B cell (primary cell): ENCODE results near the gene SCN8A. TPM values are rescaled to one million over a fixed set of nuclear protein-coding genes. Genes with fewer than 3 reads are reported as not detected.

Experiments
- ATAC-seq: fragments of 200-7000 bp; cut with Tn5 transposase; one replicate; pipeline ENCODE4 v1.10.0; 2021; ENCODE audit warnings: low read depth, mild to moderate bottlenecking, moderate number of reproducible peaks, moderate library complexity
- CTCF ChIA-PET: fragments of 350-600 bp; sonication (Branson Sonifier 250); formaldehyde crosslinking; loops from one replicate; lab custom pipeline; 2021; ENCODE audit warnings: antibody characterized with exemption, inconsistent platforms; lab: Charles Lee
- POLR2A ChIA-PET: fragments of 350-600 bp; sonication (Branson Sonifier 250); formaldehyde crosslinking; loops from one replicate; lab custom pipeline; 2021; ENCODE audit warnings: antibody characterized with exemption; lab: Charles Lee
- DNase-seq: peaks from one replicate; pipeline ENCODE4 v3.0.0; 2013
- H2AFZ ChIP-seq: 2 replicates; pipeline ENCODE4 v1.6.1; 2012; ENCODE audit warnings: mild to moderate bottlenecking, low read depth, low read length; ENCODE audit not compliant: insufficient read depth, poor library complexity, severe bottlenecking
- H3K27ac ChIP-seq, 2 donors: 1 replicate in 1 of 2; 2 replicates in 1 of 2; pipeline ENCODE4 v1.5.1; 2012 to 2013; ENCODE audit warnings: low read length in 2 of 2, mild to moderate bottlenecking in 2 of 2, moderate library complexity in 1 of 2
- H3K27me3 ChIP-seq, 4 experiments: fragments of 200-600 bp in 1 of 4; sonication (generic) in 1 of 4; replicated peaks in 1 of 4; 1 replicate in 2 of 4; 2 replicates in 2 of 4; pipeline versions ENCODE4 v1.6.1 to v1.7.0; 2013 to 2016; ENCODE audit warnings: low read length in 3 of 4, mild to moderate bottlenecking in 2 of 4, mixed read lengths in 1 of 4, moderate library complexity in 1 of 4; ENCODE audit not compliant: insufficient read depth in 4 of 4, control insufficient read depth in 3 of 4; ENCODE audit errors: control extremely low read depth in 1 of 4
- H3K36me3 ChIP-seq, 2 experiments: replicated peaks in 1 of 2; 1 replicate in 1 of 2; 2 replicates in 1 of 2; pipeline versions ENCODE4 v1.6.1 to v1.7.1; 2013; ENCODE audit warnings: low read length in 1 of 2; ENCODE audit not compliant: insufficient read depth in 2 of 2, control insufficient read depth in 1 of 2; ENCODE audit errors: control extremely low read depth in 1 of 2, extremely low read depth in 1 of 2
- H3K4me1 ChIP-seq, 2 donors: fragments of 200-600 bp in 1 of 2; sonication (generic) in 1 of 2; 1 replicate in 1 of 2; 2 replicates in 1 of 2; pipeline versions ENCODE4 v1.5.1 to v1.6.1; 2013 to 2017; ENCODE audit warnings: low read length in 2 of 2; ENCODE audit not compliant: control insufficient read depth in 2 of 2, insufficient read depth in 2 of 2
- H3K4me2 ChIP-seq: replicated peaks from 2 replicates; pipeline ENCODE3; 2012; ENCODE audit warnings: mild to moderate bottlenecking, low read depth, low read length; ENCODE audit not compliant: poor library complexity, severe bottlenecking
- H3K4me3 ChIP-seq, 5 experiments: fragments of 200-600 bp in 1 of 5; sonication (generic) in 1 of 5; 1 replicate in 3 of 5; 2 replicates in 2 of 5; pipeline versions ENCODE4 v1.5.1 to v1.7.0; 2011 to 2016; ENCODE audit warnings: low read length in 4 of 5, mild to moderate bottlenecking in 4 of 5, low read depth in 2 of 5, control low read depth in 1 of 5, moderate library complexity in 1 of 5; ENCODE audit not compliant: insufficient read depth in 1 of 5; ENCODE audit errors: control extremely low read depth in 1 of 5, extremely low read depth in 1 of 5
- H3K79me2 ChIP-seq: fragments of 200-600 bp; sonication (generic); one replicate; pipeline ENCODE4 v1.6.0; 2016; ENCODE audit warnings: low read length; ENCODE audit not compliant: control insufficient read depth, insufficient read depth
- H3K9ac ChIP-seq: fragments of 200-600 bp; sonication (generic); 2 replicates; pipeline ENCODE4 v1.6.1; 2017; ENCODE audit warnings: mild to moderate bottlenecking, low read length, moderate library complexity
- H3K9me3 ChIP-seq, 3 donors: one replicate each; pipeline versions ENCODE4 v1.6.1 to v1.7.1; 2013; ENCODE audit warnings: low read length in 2 of 3; ENCODE audit not compliant: control insufficient read depth in 2 of 3, insufficient read depth in 1 of 3; ENCODE audit errors: control extremely low read depth in 1 of 3
- H4K20me1 ChIP-seq: 2 replicates; pipeline ENCODE4 v1.6.0; 2012; ENCODE audit warnings: mild to moderate bottlenecking, low read length; ENCODE audit not compliant: insufficient read depth, control insufficient read depth, poor library complexity, severe bottlenecking
- H3K27ac Mint-ChIP-seq: one replicate; pipeline ENCODE4 v1.8.0; 2021; ENCODE audit warnings: mixed read lengths
- H3K27me3 Mint-ChIP-seq: one replicate; pipeline ENCODE4 v1.8.0; 2021; ENCODE audit warnings: mixed read lengths
- H3K4me1 Mint-ChIP-seq: one replicate; pipeline ENCODE4 v1.8.0; 2021; ENCODE audit warnings: mixed read lengths
- H3K4me3 Mint-ChIP-seq: one replicate; pipeline ENCODE4 v1.8.0; 2021; ENCODE audit warnings: mixed read lengths
- H3K9me3 Mint-ChIP-seq: one replicate; pipeline ENCODE4 v1.8.0; 2022; ENCODE audit warnings: mixed read lengths; ENCODE audit not compliant: insufficient read depth
- EZH2 ChIP-seq: IDR thresholded peaks from 2 replicates; pipeline ENCODE4 v1.6.1; 2012; ENCODE audit warnings: borderline replicate concordance, low read depth, mild to moderate bottlenecking, moderate library complexity, low read length; ENCODE audit not compliant: insufficient read depth, poor library complexity, severe bottlenecking
- whole genome bisulfite sequencing: methylation state at CpG from one replicate; pipeline ENCODE4 v1.1.5; 2013; ENCODE audit warnings: missing lambda C conversion rate; ENCODE audit not compliant: insufficient coverage; 5-methylcytosine and 5-hydroxymethylcytosine counted together
- intact Hi-C: fragments of 100-400 bp; cut with micrococcal nuclease; formaldehyde crosslinking; loops from one replicate; pipeline ENCODE4 v1.10.0; 2022
- polyA plus RNA-seq: library from polyadenylated mRNA; depleted of rRNA; stranded (reverse); fragments of >200 nt; gene quantifications from 2 replicates; pipeline ENCODE4 v1.2.3, GENCODE V29; 2012
- total RNA-seq, 2 donors: library from RNA; stranded (reverse); fragments of 120-200 nt in 1 of 2; gene quantifications; 1 replicate in 1 of 2; 2 replicates in 1 of 2; pipeline versions ENCODE4 v1.2.3 to v1.2.4, GENCODE V29; 2013 to 2022
- TF ChIP-seq, protein P1 (sequence below): fragments of 200-600 bp; IDR thresholded peaks from one replicate; pipeline ENCODE4 v1.8.0; 2022; ENCODE audit warnings: antibody characterized with exemption, mild to moderate bottlenecking

Gene SCN8A
- total and polyA plus RNA-seq, 2 donors (not counting 1 experiment from before 2014, with no cell fraction given): 0.78 to 1.0 TPM

DNA sequence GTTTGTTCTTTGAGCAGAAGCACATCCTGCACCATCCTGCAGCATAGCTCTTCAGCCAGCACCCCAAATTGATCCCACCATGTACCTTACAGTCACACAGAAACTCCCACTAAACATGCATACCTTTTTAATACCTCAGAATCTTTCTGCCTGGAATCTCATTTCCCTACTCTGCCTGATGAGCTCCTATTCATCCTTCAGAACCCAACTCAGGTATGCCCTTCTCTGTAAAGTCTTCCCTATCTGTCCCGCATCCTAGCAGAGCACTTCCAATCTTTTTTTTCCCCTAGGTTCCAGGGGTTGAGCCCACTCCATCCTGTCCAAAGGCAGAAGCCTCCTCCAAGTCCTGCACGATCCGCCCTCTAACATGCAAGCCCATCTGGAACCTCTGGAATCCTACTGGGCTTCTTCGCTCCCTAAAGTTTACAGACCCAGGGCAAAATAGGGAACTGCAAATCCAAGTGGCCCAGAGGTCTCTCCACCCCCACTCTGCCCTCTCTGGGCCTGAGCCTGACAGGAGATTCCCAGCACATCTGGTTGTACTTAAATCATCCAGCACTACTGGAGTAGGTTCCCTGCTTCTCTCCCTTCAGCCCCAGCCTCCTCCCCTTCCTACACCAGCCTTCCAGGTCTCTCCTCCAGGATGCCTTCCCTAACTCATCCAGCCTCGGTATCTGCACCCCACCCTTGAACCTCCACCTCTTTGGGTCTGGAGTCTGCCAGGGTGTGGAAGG, 261.5 kb downstream of the SCN8A start:
- Mint-ChIP-seq H3K4me1 (peaks cover 4% of the 10 kb centered on the region), H3K4me3 (no peak overlapping the region), H3K27ac (no peak overlapping the region), H3K9me3 (no peaks in the 10 kb centered on the region), H3K27me3 (peaks cover 47% of the 10 kb centered on the region)
- POLR2A ChIA-PET: no interaction called here
- H3K27ac ChIP-seq: no peak overlapping the region
- DNase-seq (no peak), ATAC-seq (no peak)
- H3K4me3 ChIP-seq: no peak overlapping the region
- peaks cover 0 to 4% (median 0%) of the 10 kb centered on the region in 3 donors for H3K9me3 ChIP-seq
- H2AFZ ChIP-seq: no peak overlapping the region
- no peak overlapping the region for H3K9ac ChIP-seq
- WGBS: 98% methylated on average over 4 of the region's 5 CpGs
- no peaks in the 10 kb centered on the region for H3K36me3 ChIP-seq
- no peaks in the 10 kb centered on the region for H4K20me1 ChIP-seq
- H3K27me3 ChIP-seq: peaks cover 0 to 47% (median 8%) of the 10 kb centered on the region in 4 experiments
- intact Hi-C loops: no loop called here
- CTCF ChIA-PET: interaction anchor here (1.0 kb wide), 1 partner anchor 23 kb away, joined by 3 read pairs; no protein-coding TSS in a partner anchor
- no peak overlapping the region for H3K4me2 ChIP-seq
- TF ChIP-seq EZH2: no peak
- TF ChIP-seq, protein P1, sequence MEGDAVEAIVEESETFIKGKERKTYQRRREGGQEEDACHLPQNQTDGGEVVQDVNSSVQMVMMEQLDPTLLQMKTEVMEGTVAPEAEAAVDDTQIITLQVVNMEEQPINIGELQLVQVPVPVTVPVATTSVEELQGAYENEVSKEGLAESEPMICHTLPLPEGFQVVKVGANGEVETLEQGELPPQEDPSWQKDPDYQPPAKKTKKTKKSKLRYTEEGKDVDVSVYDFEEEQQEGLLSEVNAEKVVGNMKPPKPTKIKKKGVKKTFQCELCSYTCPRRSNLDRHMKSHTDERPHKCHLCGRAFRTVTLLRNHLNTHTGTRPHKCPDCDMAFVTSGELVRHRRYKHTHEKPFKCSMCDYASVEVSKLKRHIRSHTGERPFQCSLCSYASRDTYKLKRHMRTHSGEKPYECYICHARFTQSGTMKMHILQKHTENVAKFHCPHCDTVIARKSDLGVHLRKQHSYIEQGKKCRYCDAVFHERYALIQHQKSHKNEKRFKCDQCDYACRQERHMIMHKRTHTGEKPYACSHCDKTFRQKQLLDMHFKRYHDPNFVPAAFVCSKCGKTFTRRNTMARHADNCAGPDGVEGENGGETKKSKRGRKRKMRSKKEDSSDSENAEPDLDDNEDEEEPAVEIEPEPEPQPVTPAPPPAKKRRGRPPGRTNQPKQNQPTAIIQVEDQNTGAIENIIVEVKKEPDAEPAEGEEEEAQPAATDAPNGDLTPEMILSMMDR: no peak
- H3K4me1 ChIP-seq: peaks cover 6 to 12% of the 10 kb centered on the region in 2 donors
- no peaks in the 10 kb centered on the region for H3K79me2 ChIP-seq
